HG03039 (cell line): Measurements from ENCODE around the gene SRCIN1.
"Not testable (repeated sequence)": the region's sequence is repeated elsewhere in the genome, so short reads cannot be mapped to it uniquely, and the experiment has no call there.

ENCODE experiments used
- ATAC-seq: cut with Tn5 transposase; IDR thresholded peaks from one replicate; pipeline ENCODE4 v1.9.1; 2021; ENCODE audit warnings: mild to moderate bottlenecking, moderate library complexity; ENCODE audit not compliant: unreplicated experiment

SRCIN1 gene

DNA sequence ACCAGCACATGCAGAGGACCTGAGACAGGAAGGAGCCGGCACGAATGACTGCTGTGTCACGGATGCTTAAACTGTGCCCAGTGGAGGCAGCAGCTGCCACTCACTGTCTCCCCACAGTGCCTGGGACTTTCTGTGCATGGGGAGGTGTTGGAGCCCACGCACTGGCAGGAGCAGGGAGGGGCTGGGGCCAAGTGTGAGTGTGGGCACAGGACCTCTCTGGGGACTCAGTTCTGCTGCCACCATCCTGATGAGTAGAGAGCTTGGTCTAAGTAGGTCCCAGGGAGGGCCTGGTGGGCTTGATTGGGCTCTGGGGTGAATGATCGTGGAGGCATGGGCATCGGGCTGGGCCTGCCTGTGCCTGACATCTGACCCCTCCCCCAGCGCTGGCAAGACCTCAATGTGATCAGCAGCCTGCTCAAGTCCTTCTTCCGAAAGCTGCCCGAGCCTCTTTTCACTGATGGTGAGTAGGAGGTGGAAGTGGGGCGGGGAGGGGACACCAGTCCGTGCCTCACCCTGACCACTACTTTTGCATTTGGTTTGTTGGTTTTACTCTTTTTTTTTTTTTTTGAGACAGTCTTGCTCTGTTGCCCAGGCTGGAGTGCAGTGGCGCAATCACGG lies 120.0 kb downstream of the SRCIN1 start:
- not testable (repeated sequence) for ATAC-seq

DNA sequence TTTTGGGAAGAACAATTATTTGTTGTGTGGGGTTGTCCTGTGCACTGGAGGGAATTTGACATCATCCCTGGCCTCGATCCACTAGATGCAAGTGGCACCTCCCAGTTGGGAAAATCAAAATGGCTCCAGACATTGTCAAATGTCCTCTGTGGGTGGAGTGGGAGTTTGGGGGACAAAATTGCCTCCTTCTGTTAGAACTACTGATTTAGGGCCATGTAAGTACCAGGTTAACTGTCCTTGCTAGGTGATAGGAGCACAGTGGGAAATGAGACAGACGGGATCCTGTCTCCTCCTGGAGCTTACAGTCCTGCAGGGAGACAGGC lies 120.6 kb downstream of the SRCIN1 start:
- no peak for ATAC-seq

DNA sequence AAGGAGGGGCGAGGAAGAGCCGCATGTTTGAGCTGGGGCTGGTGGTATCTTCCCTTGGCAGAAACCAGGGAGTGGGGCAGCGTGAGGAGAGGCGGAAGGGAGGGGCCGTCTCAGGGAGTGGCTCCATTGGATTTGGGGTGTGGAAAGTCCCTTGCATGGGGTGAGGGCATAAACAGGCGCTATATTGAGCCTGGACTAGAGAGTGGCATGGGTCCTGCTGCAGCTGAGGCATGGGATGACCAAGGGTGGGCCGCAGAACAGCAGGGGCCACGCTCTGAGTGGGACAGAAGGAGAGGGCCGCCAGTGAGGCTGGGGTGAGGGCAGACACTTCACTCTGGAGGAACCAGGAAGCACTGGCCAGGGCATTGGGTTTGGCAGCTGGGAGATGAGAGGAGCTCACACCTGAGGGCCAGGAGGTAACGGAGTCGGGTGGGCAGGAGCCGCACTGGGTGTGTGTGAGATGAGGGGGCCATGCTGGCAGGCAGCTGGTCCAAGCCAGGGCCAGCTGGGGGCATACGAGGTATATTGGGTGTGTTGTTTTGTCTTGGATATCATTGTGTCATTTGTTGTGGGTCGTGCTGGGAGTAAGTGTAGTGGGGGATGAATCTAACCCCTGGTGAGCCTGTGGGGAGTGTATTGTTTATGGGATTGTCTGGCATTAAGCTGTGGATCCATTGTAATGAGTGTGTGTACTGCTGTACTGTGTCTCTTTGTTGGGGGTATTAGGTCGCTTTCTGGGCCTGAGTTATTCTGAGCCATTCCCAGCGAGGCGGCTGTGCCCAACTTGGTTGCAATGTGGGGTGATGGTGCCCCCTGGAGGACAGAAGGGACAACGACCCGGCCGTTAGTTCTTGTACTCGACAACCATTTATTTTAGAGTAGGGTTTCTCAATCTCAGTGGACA lies 121.3 kb downstream of the SRCIN1 start:
- ATAC-seq, result not testable (repeated sequence)

DNA sequence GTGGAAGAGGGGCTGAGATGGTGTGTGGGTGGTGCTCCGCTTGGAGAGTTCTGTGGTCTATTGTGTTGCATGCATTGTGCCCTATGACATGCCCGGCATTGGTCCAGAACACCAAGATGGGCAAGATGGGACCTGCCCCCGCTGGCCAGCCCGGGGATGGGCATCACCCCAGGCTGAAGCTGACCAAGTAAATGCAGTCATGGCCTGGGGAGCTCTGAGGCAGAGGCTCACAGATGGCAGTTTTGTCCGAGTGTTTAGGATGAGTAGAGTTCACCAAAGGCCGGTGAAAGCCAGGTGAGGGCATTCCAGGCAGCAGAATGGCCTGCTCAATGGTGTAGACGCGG lies 123.1 kb downstream of the SRCIN1 start:
- not testable (repeated sequence) for ATAC-seq

DNA sequence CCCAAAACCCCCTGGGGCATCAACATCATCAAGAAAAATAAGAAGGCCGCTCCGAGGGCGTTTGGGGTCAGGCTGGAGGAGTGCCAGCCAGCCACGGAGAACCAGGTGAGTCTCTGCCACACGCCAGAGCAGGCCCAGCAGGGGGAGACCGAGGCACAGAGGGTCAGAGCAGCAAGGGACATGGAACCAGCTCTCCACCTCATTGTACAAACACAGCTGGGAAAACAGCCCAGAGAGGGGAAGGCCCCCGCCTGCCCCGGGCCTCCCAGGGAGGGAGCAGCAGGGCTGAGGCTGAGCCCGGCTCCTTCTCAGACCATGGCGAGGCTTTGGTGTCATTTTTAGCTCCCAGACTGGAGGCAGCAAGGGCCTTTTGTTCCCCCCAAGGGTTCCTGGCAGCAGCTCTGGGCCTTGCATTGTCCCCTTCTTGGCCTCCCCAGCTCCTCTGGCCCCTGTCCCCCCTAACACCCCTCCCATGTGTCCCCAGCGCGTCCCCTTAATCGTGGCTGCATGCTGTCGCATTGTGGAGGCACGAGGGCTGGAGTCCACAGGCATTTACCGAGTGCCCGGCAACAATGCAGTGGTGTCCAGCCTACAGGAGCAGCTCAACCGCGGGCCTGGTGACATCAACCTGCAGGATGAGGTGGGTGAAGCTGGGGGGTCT lies 123.6 kb downstream of the SRCIN1 start:
- ATAC-seq, result not testable (repeated sequence)
